ENCODE data around the gene ARL2.
"Not testable (repeated sequence)": the region's sequence is repeated elsewhere in the genome, so short reads cannot be mapped to it uniquely, and the experiment has no call there.

The ARL2 gene

GRCh38 chr11:65008873-65009272 is 5.1 kb upstream of the ARL2 start:
- no peak for DNase-seq

GRCh38 chr11:65013130-65013887 is 651 bp upstream of the ARL2 start:
- peak; percentile 94 for DNase-seq

DNA sequence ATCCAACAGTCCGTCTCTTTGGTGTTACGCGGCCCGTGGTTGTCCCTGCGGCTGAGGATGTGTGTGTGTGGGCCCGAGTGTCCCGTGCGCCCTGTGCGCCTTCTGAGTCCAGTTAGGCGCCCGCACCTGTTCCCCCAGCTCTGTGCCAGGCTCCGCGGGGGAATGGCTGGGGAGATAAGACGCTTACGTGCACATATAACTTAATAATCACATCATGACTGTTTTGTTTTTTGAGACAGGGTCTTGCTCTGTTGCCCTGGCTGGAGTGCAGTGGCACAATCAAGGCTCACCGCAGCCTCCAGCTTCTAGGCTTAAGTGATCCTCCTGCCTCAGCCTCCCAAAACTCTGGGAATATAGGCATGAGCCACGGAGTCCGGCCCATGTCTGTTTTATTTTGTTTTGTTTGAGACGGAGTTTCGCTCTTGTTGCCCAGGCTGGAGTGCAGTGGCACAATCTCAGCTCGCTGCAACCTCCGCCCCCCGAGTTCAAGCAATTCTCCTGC is 817 bp downstream of the ARL2 start:
- no peak for DNase-seq

DNA sequence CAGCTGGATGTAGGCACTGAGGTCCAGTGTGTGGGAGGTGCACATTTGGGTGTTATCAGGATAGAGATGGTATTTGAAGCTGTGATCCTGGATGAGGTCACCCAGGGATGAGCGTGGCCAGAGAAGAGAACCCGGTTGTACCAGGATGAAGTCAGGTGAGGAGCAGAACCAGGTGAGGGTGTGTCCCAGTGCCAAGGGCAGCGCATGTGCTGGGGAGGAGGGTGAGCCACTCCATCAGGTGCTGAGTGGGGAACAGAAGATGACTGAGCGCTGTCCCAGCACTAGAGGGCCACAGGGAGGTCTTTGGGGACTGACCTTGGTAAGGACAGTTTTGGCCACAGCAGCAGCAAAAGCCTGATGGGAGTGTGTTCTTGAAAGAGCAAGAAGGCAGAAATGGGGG is 2.7 kb downstream of the ARL2 start:
- DNase-seq = no peak

DNA sequence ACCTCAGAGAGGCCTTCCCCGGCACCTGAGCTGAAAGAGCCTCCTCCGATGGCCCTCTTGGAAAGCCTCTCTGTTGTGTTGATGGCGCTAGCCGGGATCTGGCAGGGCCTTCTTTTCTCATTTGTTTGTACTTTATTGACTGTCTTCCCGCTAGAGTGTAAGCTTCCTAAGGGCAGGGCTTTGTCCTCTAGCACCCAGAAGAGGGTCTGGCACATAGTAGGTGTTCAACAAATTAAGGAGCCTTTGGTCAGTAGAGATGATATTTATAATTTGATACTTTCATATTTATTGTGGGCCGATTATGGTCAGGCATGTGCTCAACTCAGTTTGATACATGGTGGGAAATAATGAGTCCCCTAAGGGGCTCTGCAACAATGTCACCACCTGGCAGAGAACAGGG is 4.0 kb downstream of the ARL2 start:
- no peak for DNase-seq

- no peak for DNase-seq
Measured at GRCh38 chr11:65019824-65020223, 5.9 kb downstream of the ARL2 start.

GRCh38 chr11:65021003-65021402 is 7.0 kb downstream of the ARL2 start:
- no peak for DNase-seq

- DNase-seq = no peak
Measured at GRCh38 chr11:65021509-65021908, 7.5 kb downstream of the ARL2 start.

- not testable (repeated sequence) for DNase-seq
Measured at GRCh38 chr11:65023502-65023901, 9.5 kb downstream of the ARL2 start.

DNA sequence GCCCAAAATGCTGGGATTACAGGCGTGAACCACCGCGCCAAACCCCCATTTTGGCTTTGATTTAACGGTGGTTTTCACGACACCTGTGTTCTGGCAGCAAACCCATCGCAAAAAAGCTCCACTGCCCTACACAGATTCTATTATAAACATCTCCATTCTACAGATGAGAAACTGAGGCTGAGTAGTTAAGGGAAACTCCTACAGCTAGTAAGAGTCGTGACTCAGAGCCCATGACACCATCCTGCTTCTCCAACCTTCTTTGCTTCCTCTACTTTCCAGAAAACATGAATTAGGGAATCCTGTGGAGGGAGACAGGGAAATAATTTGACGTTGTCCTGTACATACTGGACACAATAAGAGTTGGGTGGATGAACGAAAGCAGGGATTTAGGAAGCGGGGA is 12.8 kb downstream of the ARL2 start:
- no peak for DNase-seq

DNA sequence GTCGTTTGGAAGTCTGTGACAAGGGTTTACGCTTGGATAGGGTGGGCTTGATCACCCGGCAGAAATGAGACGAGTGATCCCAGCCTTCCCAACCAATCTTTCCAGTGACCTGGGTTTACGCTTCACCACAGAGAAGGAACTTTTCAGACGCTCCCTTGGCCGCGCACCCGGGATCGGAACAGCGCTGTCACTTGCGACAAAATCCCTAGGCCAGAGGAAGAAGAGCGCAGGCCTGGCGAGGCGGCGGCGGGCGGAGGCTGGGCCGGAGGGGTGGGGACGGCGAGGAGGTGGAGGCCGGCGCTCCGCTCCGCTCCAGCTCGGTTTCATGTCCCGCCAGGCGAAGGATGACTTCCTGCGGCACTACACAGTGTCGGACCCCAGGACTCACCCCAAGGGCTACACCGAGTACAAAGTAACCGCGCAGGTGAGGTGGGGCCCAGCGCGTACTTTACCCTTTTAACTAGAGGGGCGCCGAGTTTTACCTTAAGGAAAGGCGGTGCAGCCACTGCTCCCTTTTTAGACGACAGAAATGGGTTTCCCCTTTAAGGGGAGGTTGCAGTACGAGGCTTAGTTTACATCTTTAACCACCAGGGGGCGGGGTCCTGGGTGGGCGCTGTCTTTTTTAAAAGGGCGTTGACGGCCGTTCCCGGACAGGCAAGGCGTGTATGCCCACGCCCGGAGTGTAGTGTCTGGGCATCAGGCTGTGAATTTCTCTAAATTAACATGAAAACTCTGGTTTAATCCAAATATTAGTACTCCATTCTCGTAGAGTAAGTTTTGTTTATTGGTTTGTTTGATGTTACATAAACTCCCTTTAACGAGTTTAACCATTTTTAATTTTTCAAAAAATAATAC is 13.5 kb downstream of the ARL2 start, which contains the start of gene SNX15:
SNX15 (plus strand) TSS at position 227 of the 855 bp plus-strand sequence; CDS start at position 326, 99 bp downstream.
- peak; percentile 96 for DNase-seq

GRCh38 chr11:65032216-65032615 is 18.3 kb downstream of the ARL2 start:
- DNase-seq = no peak

DNA sequence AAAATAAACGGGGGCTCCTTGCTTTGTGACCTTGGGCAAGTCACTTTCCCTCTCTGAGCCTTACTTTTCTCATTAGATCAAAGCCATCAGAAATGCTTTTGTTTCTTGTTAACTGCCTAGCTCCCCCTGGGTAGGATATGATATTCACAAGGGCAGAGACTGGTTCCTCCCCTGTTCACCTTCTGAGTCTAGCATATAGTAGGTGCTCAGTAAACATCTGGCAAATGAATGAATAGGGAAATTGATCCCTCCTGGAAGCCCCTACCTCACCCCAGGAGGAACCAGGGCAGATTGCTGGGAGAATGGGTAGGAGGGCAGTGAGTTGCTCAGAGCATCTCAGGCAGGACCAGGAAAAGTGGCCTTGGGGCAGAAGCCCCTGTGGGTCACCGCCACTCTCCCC is 20.5 kb downstream of the ARL2 start:
- no peak for DNase-seq

GRCh38 chr11:65035579-65035978 is 21.6 kb downstream of the ARL2 start:
- no peak for DNase-seq

DNA sequence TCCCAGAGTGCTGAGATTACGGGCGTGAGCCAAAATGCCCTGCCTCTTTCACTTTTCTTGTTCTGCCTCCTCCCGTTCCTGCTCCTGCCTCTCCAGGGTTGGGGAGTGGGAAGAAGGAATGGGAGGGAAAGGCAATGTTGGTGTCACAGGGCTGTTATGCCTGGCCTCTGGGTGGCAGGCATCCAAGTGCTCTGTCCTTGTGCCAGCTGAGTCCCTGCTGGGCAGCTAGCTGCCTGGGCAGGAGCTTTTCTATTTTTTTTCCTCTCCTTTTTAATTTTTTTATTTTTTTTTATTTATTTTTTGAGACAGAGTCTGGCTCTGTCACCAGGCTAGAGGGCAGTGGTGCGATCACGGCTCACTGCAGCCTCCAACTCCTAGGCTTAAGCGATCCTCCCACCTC is 23.0 kb downstream of the ARL2 start:
- no peak for DNase-seq

DNA sequence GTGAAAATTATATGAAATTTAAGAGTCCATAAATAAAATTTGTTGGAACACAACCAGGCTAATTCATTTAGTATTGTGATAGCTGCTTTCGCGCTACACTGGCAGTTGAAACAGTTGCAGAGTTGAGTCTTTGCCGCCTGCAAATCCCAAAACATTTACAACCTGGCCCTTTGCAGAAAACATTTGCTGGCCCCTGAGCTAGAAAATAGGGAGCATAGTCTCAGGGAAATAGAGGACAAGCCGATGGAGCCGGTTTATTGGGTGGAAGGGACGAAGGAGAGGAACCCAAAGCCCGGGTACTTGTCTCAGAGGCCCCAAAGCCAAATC is 26.5 kb downstream of the ARL2 start:
- DNase-seq = no peak

- DNase-seq = peak; percentile 97
Measured at GRCh38 chr11:65040847-65041622, 27.1 kb downstream of the ARL2 start, which contains the start of gene SAC3D1. TSS of gene SAC3D1 (plus strand) at chr11:65041210. CDS start at chr11:65041293, 83 bp downstream.

GRCh38 chr11:65042891-65043290 is 28.9 kb downstream of the ARL2 start:
- no peak for DNase-seq

GRCh38 chr11:65043881-65044501 is 30.0 kb downstream of the ARL2 start:
- DNase-seq = no peak

- no peak for DNase-seq
Measured at GRCh38 chr11:65045061-65045460, 31.1 kb downstream of the ARL2 start.

DNA sequence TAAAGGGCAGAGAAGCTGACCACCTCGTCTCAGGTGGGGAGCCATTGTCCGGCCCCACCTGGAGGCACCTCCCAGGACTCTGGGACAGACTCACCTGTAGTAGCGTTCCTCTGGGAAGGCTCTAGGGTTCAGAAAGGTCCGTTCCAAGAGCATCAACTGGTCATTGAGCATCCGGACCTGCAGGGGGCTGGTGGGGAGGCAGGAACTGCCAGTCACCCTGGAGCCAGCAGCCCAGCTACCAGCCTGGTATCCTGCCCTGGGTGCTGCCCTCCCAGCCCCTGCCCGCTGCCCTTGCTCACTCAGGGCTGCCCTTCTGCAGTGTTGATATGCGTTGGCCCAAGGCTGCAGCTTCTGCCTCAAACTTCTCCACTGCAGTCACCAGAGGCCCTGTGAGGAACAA is 31.8 kb downstream of the ARL2 start:
- DNase-seq = no peak

GRCh38 chr11:65047581-65048422 is 33.8 kb downstream of the ARL2 start:
- no peak for DNase-seq
